Parathyroid adenoma (tissue), 2 donors: ENCODE measurements around the gene RRP12.

ENCODE experiments used
- H2AFZ ChIP-seq: fragments of 300-600 bp; sonication (generic); one replicate; pipeline ENCODE4 v1.7.0; 2017; ENCODE audit warnings: antibody characterized with exemption, mild to moderate bottlenecking
- H3K27ac ChIP-seq: fragments of 300-600 bp; sonication (generic); one replicate; pipeline ENCODE4 v1.7.0; 2017
- H3K27me3 ChIP-seq: fragments of 300-600 bp; sonication (generic); one replicate; pipeline ENCODE4 v1.7.0; 2017; ENCODE audit warnings: low read length; ENCODE audit not compliant: control insufficient read depth, insufficient read depth
- H3K36me3 ChIP-seq: fragments of 300-600 bp; sonication (generic); one replicate; pipeline ENCODE4 v1.7.0; 2017; ENCODE audit warnings: low read length; ENCODE audit not compliant: control insufficient read depth, insufficient read depth
- H3K4me1 ChIP-seq: fragments of 300-600 bp; sonication (generic); one replicate; pipeline ENCODE4 v1.7.0; 2017; ENCODE audit warnings: control low read depth
- H3K4me2 ChIP-seq: fragments of 300-600 bp; sonication (generic); one replicate; pipeline ENCODE4 v1.7.0; 2017; ENCODE audit warnings: low read length
- H3K4me3 ChIP-seq: fragments of 300-600 bp; sonication (generic); one replicate; pipeline ENCODE4 v1.7.0; 2017; ENCODE audit warnings: low read depth, low read length
- H3K79me2 ChIP-seq: fragments of 300-600 bp; sonication (generic); one replicate; pipeline ENCODE4 v1.7.0; 2017; ENCODE audit warnings: control low read depth
- H3K9ac ChIP-seq: fragments of 300-600 bp; sonication (generic); one replicate; pipeline ENCODE4 v1.7.0; 2017; ENCODE audit warnings: mild to moderate bottlenecking
- H3K9me3 ChIP-seq: fragments of 300-600 bp; sonication (generic); one replicate; pipeline ENCODE4 v1.7.0; 2017; ENCODE audit warnings: low read length; ENCODE audit not compliant: control insufficient read depth
- CTCF ChIP-seq: fragments of 300-600 bp; sonication (generic); IDR thresholded peaks from one replicate; pipeline ENCODE4 v1.7.0; 2017; ENCODE audit warnings: antibody characterized with exemption, mild to moderate bottlenecking
- donor health status: primary hyperparathyroidism.

The RRP12 gene

GRCh38 chr10:97445357-97445721, 44.2 kb upstream of the RRP12 start:
- Histone ChIP-seq H3K4me2 (peak overlapping the region; percentile 76), H3K9me3 (no peaks in the 10 kb centered on the region), H3K27me3 (no peaks in the 10 kb centered on the region), H3K79me2 (peaks cover 27% of the 10 kb centered on the region), H2AFZ (peak overlapping the region; percentile 82), H3K4me3 (peak overlapping the region; percentile 75), H3K36me3 (no peaks in the 10 kb centered on the region), H3K4me1 (peaks cover 4% of the 10 kb centered on the region), H3K9ac (no peak overlapping the region), H3K27ac (peak overlapping the region; percentile 68)
- TF ChIP-seq CTCF = no peak

GRCh38 chr10:97444212-97444611, 43.1 kb upstream of the RRP12 start:
- Histone ChIP-seq H3K9me3 (no peaks in the 10 kb centered on the region), H3K4me1 (peaks cover 4% of the 10 kb centered on the region), H3K36me3 (no peaks in the 10 kb centered on the region), H3K4me3 (no peak overlapping the region), H3K27me3 (no peaks in the 10 kb centered on the region), H3K27ac (no peak overlapping the region), H3K9ac (no peak overlapping the region), H3K79me2 (peaks cover 21% of the 10 kb centered on the region), H2AFZ (no peak overlapping the region), H3K4me2 (no peak overlapping the region)
- TF ChIP-seq CTCF = no peak

DNA sequence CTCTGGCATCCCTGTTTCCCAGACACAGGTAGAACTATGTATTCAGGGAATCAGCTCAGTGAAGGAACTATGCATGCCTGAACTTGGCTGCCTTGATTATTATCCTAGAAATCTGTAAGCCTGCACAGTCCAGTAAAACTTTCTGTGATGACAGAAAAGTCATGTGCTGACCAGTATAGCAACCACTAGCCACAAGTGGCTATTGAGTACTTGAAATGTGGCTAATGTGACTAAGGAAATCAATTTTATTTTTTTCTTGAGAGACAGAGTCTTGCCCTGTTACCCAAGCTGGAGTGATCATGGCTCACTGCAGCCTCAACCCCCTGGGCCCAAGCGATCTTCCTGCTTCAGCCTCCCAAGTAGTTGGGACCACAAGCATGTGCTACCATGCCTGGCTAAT, 41.1 kb upstream of the RRP12 start:
- no peaks in the 10 kb centered on the region for H3K36me3 ChIP-seq
- H3K4me1 ChIP-seq = no peaks in the 10 kb centered on the region
- peaks cover 14% of the 10 kb centered on the region for H3K79me2 ChIP-seq
- H2AFZ ChIP-seq = no peak overlapping the region
- no peak overlapping the region for H3K4me3 ChIP-seq
- no peak overlapping the region for H3K4me2 ChIP-seq
- H3K9ac ChIP-seq = no peak overlapping the region
- no peak for TF ChIP-seq CTCF
- H3K9me3 ChIP-seq = no peaks in the 10 kb centered on the region
- no peak overlapping the region for H3K27ac ChIP-seq
- H3K27me3 ChIP-seq = no peaks in the 10 kb centered on the region

DNA sequence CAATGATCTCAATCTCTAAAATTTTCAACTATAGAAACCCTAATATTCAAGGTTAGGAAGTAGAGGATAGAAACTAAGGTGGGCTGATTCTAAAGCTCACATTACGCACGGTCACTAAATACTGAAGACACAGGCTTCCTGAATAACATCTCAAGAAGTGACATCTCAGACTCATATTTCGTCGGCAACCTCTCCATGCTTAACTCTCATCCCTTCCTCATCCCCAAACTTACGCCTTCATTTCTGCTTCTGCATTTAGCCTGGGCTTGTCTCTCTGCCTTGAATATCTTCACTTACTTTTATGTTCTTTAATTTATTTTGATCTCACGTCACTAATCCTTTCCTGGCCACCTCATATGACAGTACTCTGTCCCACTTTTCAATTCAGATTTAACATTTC, 34.1 kb upstream of the RRP12 start:
- Histone ChIP-seq H3K36me3 (no peaks in the 10 kb centered on the region), H3K9me3 (no peaks in the 10 kb centered on the region), H3K4me1 (no peaks in the 10 kb centered on the region), H2AFZ (no peak overlapping the region), H3K27me3 (no peaks in the 10 kb centered on the region), H3K79me2 (no peaks in the 10 kb centered on the region), H3K27ac (no peak overlapping the region), H3K4me3 (no peak overlapping the region), H3K9ac (no peak overlapping the region), H3K4me2 (no peak overlapping the region)
- no peak for TF ChIP-seq CTCF

- Histone ChIP-seq H3K4me1 (no peaks in the 10 kb centered on the region), H3K4me2 (no peak overlapping the region), H3K36me3 (no peaks in the 10 kb centered on the region)
These were observed 33.4 kb upstream of the RRP12 start for GRCh38 chr10:97434557-97434956.

More at GRCh38 chr10:97434557-97434956, 33.4 kb upstream of the RRP12 start:
- Histone ChIP-seq H3K9ac (no peak overlapping the region), H3K9me3 (no peaks in the 10 kb centered on the region), H3K4me3 (no peak overlapping the region), H2AFZ (no peak overlapping the region), H3K27me3 (no peaks in the 10 kb centered on the region), H3K27ac (no peak overlapping the region), H3K79me2 (no peaks in the 10 kb centered on the region)
- no peak for TF ChIP-seq CTCF
